A549 treated with RU486 at 1 μM for 4 hours (cell line): Measurements from ENCODE around the gene ARHGEF28. TPM values are rescaled to one million over a fixed set of nuclear protein-coding genes. Genes with fewer than 3 reads are reported as not detected.

Source experiments
- total RNA-seq: library from RNA; stranded (reverse); fragments of 200-300 nt; extraction: Qiagen RNA extraction; gene quantifications from 5 replicates; pipeline ENCODE4 v1.2.3, GENCODE V29; 2022; ENCODE audit warnings: low read depth

The ARHGEF28 gene
- total RNA-seq: 12.0 to 15.9 TPM (median 15.0 TPM) in 5 replicates

GRCh38 chr5:73625944-73626811, at the start of gene ARHGEF28:
TSS of gene ARHGEF28 (plus strand) at chr5:73626196. CDS start at chr5:73684852, 58,656 bp downstream.

Other genes with a start within 250 kb of the ARHGEF28 start
- 13.0 to 22.7 TPM (median 21.2 TPM) in 5 replicates for gene FOXD1, start 177.4 kb upstream of the ARHGEF28 start, total RNA-seq
- gene BTF3, start 127.8 kb upstream of the ARHGEF28 start, total RNA-seq: 1,050 to 1,296 TPM (median 1,106 TPM) in 5 replicates
- 6.9 to 12.5 TPM (median 12.0 TPM) in 5 replicates for gene ANKRA2, start 60.6 kb upstream of the ARHGEF28 start, total RNA-seq
- 15.6 to 25.1 TPM (median 20.7 TPM) in 5 replicates for gene UTP15, start 60.5 kb upstream of the ARHGEF28 start, total RNA-seq